HG02763 (cell line): ENCODE measurements around the gene HTT-AS.
"Not testable (repeated sequence)": the region's sequence is repeated elsewhere in the genome, so short reads cannot be mapped to it uniquely, and the experiment has no call there.

Experiments
- ATAC-seq: cut with Tn5 transposase; IDR thresholded peaks from one replicate; pipeline ENCODE4 v1.9.1; 2021; ENCODE audit warnings: mild to moderate bottlenecking, moderate library complexity; ENCODE audit not compliant: unreplicated experiment

The HTT-AS gene

DNA sequence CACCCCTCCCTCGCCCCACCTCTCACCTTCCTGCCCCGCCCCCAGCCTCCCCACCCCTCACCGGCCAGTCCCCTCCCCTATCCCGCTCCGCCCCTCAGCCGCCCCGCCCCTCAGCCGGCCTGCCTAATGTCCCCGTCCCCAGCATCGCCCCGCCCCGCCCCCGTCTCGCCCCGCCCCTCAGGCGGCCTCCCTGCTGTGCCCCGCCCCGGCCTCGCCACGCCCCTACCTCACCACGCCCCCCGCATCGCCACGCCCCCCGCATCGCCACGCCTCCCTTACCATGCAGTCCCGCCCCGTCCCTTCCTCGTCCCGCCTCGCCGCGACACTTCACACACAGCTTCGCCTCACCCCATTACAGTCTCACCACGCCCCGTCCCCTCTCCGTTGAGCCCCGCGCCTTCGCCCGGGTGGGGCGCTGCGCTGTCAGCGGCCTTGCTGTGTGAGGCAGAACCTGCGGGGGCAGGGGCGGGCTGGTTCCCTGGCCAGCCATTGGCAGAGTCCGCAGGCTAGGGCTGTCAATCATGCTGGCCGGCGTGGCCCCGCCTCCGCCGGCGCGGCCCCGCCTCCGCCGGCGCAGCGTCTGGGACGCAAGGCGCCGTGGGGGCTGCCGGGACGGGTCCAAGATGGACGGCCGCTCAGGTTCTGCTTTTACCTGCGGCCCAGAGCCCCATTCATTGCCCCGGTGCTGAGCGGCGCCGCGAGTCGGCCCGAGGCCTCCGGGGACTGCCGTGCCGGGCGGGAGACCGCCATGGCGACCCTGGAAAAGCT is at the start of gene HTT-AS, which contains the start of gene HTT:
Gene HTT-AS, minus strand, starts transcription at position 461 of the 768 bp plus-strand sequence.
Gene HTT, plus strand, starts transcription at position 604 of the 768 bp plus-strand sequence. Its CDS starts 145 bp downstream, at position 749.
- ATAC-seq: peak; percentile 84

DNA sequence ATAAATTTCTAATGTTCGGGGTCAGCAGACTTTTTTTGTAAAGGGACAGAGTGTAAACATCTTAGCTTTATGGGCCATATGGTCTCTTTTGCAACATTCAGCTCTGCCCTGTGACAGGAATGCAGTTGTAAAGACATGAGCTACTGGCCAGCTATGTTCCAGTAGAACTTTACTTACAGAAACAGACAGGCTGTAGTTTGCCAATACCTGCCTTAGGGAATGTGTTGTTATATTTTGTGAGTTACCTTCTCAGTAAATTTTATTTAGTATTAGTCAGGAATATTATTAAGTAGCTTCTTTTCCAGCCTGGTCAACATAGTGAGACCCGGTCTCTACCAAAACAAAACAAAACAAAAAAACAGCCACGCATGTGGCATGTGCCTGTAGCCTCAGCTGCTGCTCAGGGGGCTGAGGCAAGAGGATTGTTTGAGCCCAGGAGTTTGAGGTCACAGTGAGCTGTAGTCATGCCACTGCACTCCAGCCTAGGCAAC is 48.9 kb upstream of the HTT-AS start:
- ATAC-seq: no peak

DNA sequence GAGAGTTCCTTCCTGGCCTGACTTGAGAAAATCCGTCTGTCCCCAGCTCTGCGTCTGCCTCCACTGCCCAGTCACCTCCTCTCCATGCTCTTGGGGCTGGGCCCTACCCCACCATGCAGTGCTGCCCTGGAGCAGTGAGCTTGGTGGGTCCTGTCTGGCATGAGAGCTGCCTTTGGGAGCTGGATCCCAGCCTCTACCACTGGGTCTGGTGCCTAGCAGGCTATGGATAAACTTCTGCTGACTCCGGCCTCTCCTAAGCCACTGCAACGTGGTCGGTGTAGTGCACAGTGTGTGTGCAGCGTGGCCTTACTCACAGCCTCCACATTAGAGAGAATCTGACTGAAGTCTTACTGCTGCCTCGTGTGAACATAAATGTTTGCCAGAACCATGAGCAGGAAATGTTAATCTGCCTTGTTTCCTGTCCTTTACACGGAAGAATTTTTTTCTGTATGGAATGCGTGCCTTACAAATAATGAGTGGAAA is 47.8 kb upstream of the HTT-AS start:
- no peak for ATAC-seq

DNA sequence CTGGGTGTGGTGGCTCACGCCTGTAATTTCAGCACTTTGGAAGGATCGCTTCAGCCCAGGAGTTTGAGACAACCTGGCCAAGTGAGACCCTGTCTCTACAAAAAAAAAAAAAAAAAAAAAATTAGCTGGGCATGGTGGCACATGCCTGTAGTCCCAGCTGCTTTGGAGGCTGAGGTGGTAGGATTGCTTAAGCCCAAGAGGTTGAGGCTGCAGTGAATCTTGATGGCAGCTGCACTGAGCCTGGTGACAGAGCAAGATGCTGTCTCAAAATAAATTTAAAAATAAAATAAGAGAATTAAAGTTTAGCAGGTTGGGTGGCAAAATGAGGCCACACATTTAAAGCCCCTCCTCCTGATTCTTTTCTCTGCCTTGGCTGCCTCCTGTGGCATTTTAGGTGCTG is 47.3 kb upstream of the HTT-AS start:
- no peak for ATAC-seq

DNA sequence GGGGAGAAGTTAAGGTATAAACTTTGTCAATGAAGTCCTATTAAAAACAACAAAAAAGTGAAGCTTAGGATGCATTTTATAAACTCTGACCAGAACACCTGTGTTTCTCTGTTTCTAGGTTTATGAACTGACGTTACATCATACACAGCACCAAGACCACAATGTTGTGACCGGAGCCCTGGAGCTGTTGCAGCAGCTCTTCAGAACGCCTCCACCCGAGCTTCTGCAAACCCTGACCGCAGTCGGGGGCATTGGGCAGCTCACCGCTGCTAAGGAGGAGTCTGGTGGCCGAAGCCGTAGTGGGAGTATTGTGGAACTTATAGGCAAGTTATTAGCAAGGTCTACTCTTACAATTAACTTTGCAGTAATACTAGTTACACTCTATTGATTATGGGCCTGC is 46.8 kb upstream of the HTT-AS start:
- ATAC-seq: no peak

DNA sequence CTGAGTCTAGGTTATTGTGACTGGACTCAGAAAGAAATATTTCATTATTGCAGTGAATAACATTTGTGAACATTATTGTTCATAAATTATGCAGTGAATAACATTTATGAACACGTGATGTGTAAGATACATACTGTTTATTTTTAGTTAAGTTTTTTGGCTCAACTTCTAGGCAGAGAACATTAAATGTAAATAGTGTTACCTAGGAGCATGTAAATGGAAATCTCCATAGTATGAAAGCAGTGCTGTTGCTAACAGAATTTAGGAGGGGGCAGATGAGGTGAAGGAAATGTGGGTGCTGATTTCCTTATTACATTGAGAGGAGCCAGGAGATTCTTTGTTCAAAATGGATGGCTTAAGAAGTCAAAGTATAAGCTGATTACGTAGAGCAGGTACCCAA is 45.1 kb upstream of the HTT-AS start:
- ATAC-seq: no peak

DNA sequence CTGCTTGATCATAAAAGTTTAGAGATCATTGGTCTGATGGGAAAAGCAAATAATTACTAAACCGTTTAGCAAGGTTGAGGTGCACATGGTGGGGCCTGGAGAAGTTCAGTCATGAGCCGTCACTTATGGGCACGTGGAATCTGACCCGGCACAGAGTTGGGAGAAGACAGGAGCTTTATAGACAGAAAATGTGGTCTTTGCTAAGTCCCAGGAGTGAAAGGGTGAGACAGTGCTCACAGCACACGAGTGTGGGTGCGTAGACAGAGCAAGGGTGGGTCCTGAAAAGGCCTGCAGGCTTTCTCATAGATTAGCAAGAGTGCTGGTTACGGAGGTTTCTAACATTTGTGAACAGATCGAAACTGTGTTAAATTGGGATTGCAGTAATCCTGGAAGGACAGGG is 44.0 kb upstream of the HTT-AS start:
- no peak for ATAC-seq

DNA sequence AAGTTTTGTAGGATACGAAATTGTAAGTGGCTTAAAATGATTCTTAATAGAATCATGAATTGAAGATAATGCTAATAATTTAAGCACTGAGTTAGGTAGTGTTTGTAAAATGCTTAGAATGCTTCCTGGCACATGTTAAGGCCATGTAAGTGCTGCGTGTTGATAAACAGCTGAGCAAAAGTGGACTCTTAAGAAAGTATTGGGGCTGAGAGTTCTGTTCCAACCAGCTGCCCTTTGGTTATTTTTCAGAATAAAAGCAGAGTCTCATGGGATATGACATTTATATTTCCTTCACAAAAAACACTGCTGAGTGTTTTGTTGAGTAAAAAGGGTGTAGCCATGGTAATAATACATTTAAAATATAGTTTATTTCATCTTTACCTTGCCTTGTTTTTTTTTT is 42.6 kb upstream of the HTT-AS start:
- ATAC-seq: no peak

DNA sequence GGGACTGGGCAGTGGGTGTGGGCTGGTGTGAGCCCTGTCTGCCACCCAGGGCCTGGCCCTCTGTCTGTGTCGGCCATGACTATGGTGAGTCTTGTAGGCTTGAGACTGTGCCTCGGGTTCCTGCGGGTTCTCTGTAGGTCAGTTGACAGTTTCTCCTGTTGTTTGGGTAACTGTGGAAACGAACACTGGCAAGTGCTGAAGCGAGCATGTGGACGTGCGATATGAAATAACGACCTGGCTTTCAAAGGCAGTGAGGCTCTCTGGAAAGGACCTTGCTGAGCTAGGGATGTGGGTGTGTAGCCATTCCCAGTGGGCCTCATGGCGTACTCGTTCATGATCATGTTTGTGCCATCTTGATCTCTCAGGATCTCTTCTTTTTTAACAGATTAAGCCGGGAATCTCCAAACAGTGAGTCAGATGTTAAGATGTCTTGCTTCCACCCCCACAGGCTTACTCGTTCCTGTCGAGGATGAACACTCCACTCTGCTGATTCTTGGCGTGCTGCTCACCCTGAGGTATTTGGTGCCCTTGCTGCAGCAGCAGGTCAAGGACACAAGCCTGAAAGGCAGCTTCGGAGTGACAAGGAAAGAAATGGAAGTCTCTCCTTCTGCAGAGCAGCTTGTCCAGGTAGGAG is 41.4 kb upstream of the HTT-AS start:
- ATAC-seq: no peak

DNA sequence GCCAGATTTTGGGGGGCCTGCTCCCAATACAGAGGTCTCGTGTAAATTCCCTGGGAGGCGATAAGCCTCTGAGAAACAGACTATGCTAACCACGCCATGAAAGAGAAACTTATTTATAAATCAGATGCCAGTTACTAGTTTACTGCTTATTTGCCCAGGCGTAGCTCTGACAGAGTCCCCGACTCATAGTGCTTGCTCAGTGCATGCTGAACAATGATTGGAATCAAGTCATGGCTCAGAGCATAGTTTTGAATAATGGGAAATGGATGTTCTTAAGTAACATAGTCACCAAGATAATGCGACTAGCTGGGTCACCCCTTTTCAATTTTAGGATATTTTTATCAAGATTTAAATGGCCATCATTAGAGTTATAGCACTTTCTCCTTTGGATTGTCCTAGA is 40.0 kb upstream of the HTT-AS start:
- ATAC-seq: no peak

DNA sequence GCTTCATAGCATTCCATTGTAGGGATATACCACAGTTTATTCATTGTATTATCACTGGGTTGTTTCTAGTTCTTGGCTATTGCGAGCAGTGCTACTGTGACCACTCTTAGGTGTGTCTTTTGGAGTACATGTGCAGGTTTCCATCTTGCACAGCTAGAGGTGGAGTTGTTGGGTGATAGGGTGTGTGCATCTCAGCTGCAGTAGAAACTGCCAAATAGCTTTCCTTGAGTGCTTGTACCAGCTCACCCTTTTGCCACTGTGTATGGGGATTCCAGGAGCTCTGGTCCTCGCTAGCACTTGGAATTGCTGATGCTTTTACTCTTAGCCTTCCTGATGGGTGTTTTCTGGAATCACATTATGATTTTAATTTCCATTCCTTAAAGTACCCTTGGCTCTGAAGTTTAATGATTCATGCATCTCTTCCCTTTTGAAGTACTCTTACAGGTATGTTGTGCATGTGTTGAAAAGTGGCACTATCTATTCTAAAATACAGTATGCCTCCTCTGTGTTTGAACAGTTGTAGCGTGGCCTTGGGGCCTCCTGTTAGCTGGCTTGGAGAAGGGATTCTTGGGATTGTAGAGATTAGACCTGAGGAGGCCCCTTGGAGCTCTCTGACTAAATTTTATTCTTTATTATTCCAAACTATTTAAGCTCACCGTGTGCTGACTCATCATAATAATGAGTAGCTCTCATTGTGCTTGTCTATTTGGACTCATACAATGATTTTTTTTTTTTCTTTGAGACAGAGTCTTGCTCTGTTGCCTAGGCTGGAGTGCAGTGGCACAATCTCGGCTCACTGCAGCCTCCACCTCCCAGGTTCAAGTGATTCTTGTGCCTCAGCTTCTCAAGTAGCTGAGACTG is 38.5 kb upstream of the HTT-AS start:
- ATAC-seq: no peak

DNA sequence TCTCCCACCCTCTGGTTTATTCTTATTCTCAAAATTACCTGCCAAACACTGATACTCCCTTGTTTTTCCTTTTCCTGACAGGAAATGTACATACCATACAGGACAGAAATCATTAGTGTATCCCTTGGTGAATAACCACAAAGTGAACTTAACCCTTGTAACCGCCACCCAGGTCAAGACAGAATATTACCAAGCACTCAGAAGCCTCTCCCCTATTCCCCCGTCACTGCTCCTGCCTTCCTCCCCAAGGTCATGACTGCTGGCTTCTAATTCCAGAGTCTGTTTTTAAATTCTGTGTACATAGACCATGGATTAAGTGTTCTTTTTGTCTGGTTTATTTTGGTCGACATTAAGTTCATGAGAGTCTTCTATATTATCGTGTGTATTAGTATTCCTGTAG is 37.9 kb upstream of the HTT-AS start:
- no peak for ATAC-seq

DNA sequence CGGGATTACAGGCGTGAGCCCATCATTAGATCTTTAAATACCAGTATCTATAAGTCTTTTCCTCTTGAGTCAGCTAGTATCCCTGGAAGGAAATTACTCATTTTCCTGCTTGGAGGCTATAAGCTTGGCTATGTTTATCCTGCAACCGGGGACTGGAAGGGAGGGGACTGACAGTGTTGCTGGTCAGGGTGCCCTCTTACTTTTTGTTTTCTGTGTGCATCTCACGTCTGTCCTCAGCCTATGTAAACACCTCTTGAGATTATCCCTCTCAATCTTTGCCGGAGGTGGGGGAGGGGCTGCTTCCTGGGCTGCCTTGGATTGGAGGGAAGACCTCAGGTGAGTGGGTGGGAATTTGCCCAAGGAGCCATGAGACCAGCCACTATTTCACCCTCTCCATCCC is 37.1 kb upstream of the HTT-AS start:
- no peak for ATAC-seq

DNA sequence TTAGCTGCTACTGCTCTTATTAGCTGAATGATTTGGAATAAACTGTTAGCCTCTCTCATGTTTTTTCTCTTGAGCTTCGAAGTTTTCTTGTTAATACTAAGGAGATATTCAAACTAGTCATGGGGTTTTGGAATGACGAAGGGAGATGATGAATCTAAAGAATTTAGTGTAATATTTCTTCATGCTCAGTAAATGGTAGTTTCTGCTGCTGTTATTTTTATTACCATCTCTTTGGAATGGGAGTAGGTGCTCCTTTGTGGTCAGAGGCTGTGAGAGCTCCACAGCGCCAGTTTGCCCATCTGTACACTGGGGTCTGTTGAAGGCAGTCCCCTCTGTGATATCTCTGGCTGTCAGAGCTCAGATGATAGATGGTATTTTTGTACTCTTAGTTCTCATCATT is 33.9 kb upstream of the HTT-AS start:
- ATAC-seq: no peak

DNA sequence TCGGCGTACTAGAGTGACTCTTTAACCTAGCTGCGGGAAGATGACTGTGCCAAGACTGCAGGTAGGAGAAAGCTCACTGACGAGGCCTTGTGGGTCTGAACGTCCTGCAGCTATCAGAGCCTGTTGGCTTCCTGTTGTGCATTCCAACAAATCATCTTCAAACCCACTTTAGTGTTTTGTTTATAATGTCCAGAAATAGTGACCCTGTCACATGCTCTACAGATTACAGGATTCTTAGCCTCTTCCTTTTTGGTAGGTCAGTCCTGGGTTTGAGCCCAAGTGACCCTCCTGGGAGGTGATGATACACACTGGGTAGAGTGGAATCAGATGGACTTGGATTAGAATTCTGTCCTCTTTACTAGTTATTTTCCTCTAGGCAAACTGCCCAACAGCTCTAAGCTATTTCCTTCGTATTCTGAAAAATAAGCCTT is 33.4 kb upstream of the HTT-AS start:
- no peak for ATAC-seq

DNA sequence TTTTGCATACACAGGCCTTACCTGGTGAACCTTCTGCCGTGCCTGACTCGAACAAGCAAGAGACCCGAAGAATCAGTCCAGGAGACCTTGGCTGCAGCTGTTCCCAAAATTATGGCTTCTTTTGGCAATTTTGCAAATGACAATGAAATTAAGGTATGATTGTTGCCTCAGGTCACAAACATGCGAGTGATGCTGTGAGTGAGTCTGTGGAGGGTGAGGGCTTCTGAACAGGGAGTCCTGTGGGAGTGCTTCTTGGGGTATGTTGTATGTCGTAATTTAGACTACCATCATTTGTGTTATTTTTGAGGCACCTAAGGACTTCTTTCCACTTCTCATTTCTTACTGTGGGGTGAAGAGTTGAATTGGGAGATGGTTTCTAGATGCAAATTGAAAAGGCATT is 32.9 kb upstream of the HTT-AS start:
- ATAC-seq: no peak

DNA sequence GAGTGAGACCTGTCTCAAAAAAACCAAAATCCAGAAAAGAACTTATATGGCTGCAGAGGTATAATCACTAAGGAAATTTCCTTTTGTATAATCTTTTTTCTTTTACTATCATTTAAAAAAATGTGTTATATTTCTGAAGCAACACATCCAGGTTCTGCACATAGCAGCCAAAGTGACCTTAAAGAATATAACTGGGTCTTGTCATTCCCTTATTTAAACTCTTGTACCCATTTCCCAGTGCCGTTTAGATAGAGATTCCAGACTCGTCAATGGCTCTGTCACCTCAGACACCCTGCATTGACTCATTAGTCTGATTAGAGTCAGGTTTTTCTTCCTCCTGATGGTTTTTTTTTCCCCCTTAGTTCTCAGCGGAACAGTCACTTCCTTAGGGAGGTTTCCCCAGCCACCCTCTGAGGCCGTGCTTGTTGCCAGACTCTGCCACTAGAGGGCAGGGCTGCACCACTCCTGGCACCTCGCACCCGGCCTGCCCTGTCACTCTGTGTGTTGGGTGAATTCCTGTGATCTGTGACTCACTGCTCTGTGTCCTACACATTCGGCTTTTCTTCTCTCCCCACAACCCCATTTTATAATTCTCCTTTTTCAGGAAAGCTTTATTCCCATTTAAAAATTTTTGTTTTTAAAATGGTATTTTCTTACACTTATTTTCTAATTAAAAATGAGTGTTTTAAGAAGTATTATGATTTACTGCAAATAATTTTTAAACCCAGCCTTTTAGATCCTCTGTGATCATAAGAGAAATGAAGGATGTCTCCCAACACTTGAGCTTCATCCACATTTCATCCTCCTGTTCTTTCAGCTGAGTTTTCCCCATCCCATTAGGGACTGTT is 32.2 kb upstream of the HTT-AS start:
- ATAC-seq: peak; percentile 88

DNA sequence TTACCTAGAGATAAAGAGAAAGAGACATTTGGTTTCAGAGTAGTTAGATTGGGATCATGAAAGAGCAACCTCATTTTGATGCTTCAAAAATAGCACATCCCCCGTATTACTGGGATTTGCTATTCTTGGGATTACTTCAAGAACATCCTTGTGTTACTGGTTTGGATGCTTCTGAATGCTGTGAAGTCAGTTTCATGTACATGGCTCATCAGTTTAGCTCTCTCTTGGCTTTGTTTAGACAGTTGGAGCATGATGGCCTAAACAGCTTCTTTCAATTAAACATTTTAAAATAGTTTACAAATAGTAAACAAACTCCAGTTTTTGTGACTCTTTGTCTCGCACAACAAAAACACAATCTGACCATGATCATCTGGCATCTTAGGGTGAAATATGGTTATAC is 24.0 kb upstream of the HTT-AS start:
- no peak for ATAC-seq

DNA sequence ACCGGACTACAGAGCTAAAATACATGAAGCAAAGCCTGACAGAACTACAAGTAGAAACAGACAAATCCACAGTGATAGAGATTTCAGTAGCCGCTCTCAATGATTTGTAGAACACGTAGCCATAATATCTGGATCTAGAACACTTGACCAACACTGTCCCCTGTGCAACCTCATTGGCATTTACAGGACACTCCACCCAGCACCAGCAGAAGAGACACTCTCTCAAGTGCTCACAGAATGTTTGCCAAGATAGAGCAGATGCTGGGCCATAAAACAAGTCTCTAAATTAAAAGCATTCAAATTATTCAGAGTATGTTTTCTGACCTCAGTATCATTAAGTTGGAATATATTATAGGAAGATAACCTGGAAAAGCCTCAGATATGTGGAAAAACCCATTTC is 21.9 kb upstream of the HTT-AS start:
- no peak for ATAC-seq

DNA sequence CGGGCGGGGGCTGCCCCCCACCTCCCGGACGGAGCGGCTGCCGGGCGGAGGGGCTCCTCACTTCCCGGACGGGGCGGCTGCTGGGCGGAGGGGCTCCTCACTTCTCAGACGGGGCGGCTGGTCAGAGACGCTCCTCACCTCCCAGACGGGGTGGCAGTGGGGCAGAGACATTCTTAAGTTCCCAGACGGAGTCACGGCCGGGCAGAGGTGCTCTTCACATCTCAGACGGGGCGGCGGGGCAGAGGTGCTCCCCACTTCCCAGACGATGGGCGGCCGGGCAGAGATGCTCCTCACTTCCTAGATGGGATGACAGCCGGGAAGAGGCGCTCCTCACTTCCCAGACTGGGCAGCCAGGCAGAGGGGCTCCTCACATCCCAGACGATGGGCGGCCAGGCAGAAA is 20.4 kb upstream of the HTT-AS start:
- ATAC-seq: not testable (repeated sequence)
